GM12875 (cell line): Measurements from ENCODE around the gene LRTM2.

Experiments used
- H3K4me3 ChIP-seq: one replicate; pipeline ENCODE4 v1.5.1; 2011; ENCODE audit warnings: low read depth, low read length, control low read depth
- CTCF ChIP-seq: IDR thresholded peaks from 2 replicates; pipeline ENCODE4 v1.5.1; 2011; ENCODE audit warnings: low read depth, mild to moderate bottlenecking, control low read depth, inconsistent platforms, low read length, moderate library complexity, borderline replicate concordance; ENCODE audit not compliant: insufficient read depth

The LRTM2 gene

GRCh38 chr12:1841586-1842182 lies 21.3 kb downstream of the LRTM2 start:
- no peak for TF ChIP-seq CTCF
- no peak overlapping the region for H3K4me3 ChIP-seq

GRCh38 chr12:1842183-1842904 lies 22.0 kb downstream of the LRTM2 start:
- H3K4me3 ChIP-seq = no peak overlapping the region
- TF ChIP-seq CTCF = no peak

GRCh38 chr12:1842905-1843640 lies 22.7 kb downstream of the LRTM2 start:
- no peak for TF ChIP-seq CTCF
- no peak overlapping the region for H3K4me3 ChIP-seq

GRCh38 chr12:1843641-1844005 lies 23.3 kb downstream of the LRTM2 start:
- TF ChIP-seq CTCF = no peak

GRCh38 chr12:1844223-1844622 lies 23.9 kb downstream of the LRTM2 start:
- no peak for TF ChIP-seq CTCF
- no peak overlapping the region for H3K4me3 ChIP-seq

More at GRCh38 chr12:1843641-1844005, 23.3 kb downstream of the LRTM2 start:
- no peak overlapping the region for H3K4me3 ChIP-seq

GRCh38 chr12:1844661-1845409 lies 24.5 kb downstream of the LRTM2 start:
- no peak overlapping the region for H3K4me3 ChIP-seq
- no peak for TF ChIP-seq CTCF
